ENCODE data around the gene LZTR1. TPM values are rescaled to one million over a fixed set of nuclear protein-coding genes. Genes with fewer than 3 reads are reported as not detected.

LZTR1 gene
- polyA plus RNA-seq, 1 of the 3 experiments (the other 2 are of a cell fraction), result 37.7 TPM

DNA sequence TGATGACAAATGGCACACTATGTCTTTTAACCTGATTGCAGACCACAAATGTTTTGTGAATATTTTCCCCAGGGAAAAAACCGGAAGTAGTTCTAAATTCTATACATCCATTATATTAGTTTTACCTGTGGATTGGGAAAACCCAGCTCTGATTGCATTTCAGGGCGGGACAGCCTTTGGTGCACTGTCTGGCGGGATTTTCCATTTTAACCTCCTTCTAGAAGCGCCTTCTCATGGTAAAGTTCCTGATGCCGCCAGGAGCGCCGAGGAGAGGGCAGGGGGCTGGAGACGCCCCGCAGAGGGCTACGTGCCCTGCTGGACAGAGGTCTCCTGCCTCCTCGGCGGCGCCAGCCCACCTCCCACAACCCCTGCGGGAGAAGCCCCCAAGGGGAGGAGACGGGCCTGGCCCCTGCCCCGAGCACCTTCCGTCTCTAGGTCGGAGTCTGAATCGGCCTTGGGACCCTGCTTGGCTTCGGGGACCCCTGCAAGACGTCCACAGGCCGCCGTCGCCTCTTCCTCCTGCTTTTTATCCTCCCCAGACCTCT lies 31.6 kb downstream of the LZTR1 start:
- H3K9me2 ChIP-seq, result no peaks in the 10 kb centered on the region
- peak overlapping the region; percentile 82 for H3K9ac ChIP-seq
- POLR2A ChIA-PET, result interaction anchor here (4.0 kb wide), 1 partner anchor 11 kb away, joined by 34 read pairs; the partner anchor contains the start of gene THAP7
- no peaks in the 10 kb centered on the region for H3K36me3 ChIP-seq (replicated peaks in 1 of 2; ENCODE audit: control insufficient read depth in 1 of 2, insufficient read depth in 2 of 2, low read length in 1 of 2)
- no peaks in the 10 kb centered on the region for H4K20me1 ChIP-seq (ENCODE audit: insufficient read depth)
- H3F3A ChIP-seq (replicated peaks; ENCODE audit: insufficient read depth), result peaks cover 5% of the 10 kb centered on the region
- WGBS (ENCODE audit: low lambda C conversion rate), result 22% methylated on average over 16 of the region's 24 CpGs
- H3K4me3 ChIP-seq (ENCODE audit: low read depth in 2 of 2, low read length in 1 of 2), result peak overlapping the region; percentile 76 to 78
- peak overlapping the region; percentile 58 to 97 for H3K27ac ChIP-seq (ENCODE audit: low read depth in 2 of 2, low read length in 1 of 2)
- H3K9me3 ChIP-seq, result no peaks in the 10 kb centered on the region
- TF ChIP-seq MXI1 (IDR thresholded peaks at IDR 0.05; ENCODE audit: low read depth, low read length) (no peak), EZH2phosphoT487 (IDR thresholded peaks at IDR 0.05; ENCODE audit: borderline replicate concordance, low read depth) (no peak), REST (IDR thresholded peaks at IDR 0.05; ENCODE audit: low read depth, low read length) (peak; percentile 62; the same call in 1 of the 2 replicates), RCOR1 (IDR thresholded peaks at IDR 0.05; ENCODE audit: low read length) (no peak), POLR2AphosphoS5 (IDR thresholded peaks at IDR 0.05; ENCODE audit: low read depth, low read length) (0 out of 2 replicates have a peak, but pooled peaks have one; percentile 67), ELF1 (IDR thresholded peaks at IDR 0.05) (no peak), TEAD4 (IDR thresholded peaks at IDR 0.05; ENCODE audit: borderline replicate concordance, insufficient read depth) (no peak), CHD2 (IDR thresholded peaks at IDR 0.05; ENCODE audit: low read length, partially characterized antibody) (no peak), USF1 (IDR thresholded peaks at IDR 0.05; ENCODE audit: borderline replicate concordance, low read depth) (no peak), GATA2 (CRISPR knock-in tag; IDR thresholded peaks at IDR 0.05) (no peak), EP300 (IDR thresholded peaks at IDR 0.05; ENCODE audit: borderline replicate concordance in 1 of 2, low read depth in 1 of 2, low read length in 1 of 2) (no peak)
- CTCF ChIA-PET, result interaction anchor here (0.9 to 2.1 kb wide), 5 partner anchors 11 to 209 kb away, joined by 3 to 9 read pairs (median 3); partner anchors contain the start of gene THAP7
- H3K4me2 ChIP-seq, result peak overlapping the region; percentile 95
- H3K79me2 ChIP-seq (ENCODE audit: insufficient read depth), result peaks cover 7% of the 10 kb centered on the region; the same call in 1 of the 2 replicates
- DNase-seq, result no peak
- peak overlapping the region; percentile 92 for H2AFZ ChIP-seq (ENCODE audit: low read depth)
- peaks cover 15 to 45% of the 10 kb centered on the region in 2 experiments; a peak in 3 of 4 replicates for H3K4me1 ChIP-seq (ENCODE audit: control insufficient read depth in 1 of 2, insufficient read depth in 2 of 2, low read depth in 1 of 2, low read length in 1 of 2)
- no peaks in the 10 kb centered on the region for H3K27me3 ChIP-seq (ENCODE audit: insufficient read depth)

Data from SK-N-SH (cell line).